NCI-H146 treated with DMSO at 0.1 percent for 48 hours (cell line): ENCODE results near the gene TRAF1.

ENCODE experiments used
- DNase-seq: peaks from one replicate; lab custom pipeline; 2025; ENCODE audit not compliant: unreplicated experiment; lab: John Stamatoyannopoulos, UW

TRAF1 gene

GRCh38 chr9:120924698-120925534 is 1.7 kb downstream of the TRAF1 start:
- no peak for DNase-seq

- DNase-seq, result no peak
These were observed 2.8 kb downstream of the TRAF1 start for GRCh38 chr9:120923620-120924328.

GRCh38 chr9:120922404-120923195 is 4.0 kb downstream of the TRAF1 start:
- DNase-seq, result no peak

GRCh38 chr9:120921661-120922181 is 4.9 kb downstream of the TRAF1 start:
- DNase-seq, result no peak

GRCh38 chr9:120920806-120921178 is 5.8 kb downstream of the TRAF1 start:
- DNase-seq, result no peak

DNA sequence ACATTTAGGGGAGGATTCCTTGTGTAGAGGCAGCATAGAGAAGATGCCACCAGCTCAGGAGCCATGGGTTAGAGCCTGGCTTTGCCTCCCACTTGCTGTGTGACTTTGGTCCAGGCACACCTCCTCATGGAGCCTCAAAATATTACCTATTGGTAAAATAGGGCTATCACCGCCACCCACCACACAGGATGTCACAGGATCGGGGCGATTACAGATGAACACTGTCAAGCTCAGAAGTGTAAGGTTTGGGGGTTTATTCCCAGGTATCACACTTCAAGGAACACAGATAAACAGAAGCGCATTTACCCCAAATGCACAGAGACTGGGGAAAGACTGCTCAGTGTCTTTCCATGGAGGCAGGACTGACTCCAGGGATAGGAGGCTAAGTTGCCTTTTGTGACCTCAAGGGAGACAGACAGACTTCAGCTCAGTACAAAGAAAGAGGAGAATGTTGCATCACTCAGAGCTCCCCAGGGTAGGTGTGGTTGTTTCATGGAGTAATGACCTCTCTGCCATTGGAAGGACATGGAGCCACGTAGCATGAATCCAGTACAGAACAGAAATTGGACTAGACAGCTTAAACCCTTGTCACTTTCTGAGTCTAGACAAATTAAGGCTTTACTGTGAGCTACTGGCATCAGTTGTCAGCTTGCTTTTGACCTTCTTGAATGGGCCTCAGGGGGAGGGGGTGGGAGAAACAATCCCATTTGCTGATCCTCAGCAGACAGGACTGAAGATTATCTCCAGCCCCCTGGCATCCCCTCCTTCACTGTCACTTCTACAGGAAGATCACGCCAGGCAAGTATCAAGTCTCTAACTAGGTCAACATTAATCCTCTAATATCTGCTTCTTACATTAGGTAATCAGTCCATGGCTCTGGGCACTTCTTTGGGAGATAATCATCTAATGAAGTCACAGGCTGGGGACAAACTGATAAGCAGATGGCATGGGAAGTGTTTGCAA is 6.5 kb downstream of the TRAF1 start:
- DNase-seq, result no peak

DNA sequence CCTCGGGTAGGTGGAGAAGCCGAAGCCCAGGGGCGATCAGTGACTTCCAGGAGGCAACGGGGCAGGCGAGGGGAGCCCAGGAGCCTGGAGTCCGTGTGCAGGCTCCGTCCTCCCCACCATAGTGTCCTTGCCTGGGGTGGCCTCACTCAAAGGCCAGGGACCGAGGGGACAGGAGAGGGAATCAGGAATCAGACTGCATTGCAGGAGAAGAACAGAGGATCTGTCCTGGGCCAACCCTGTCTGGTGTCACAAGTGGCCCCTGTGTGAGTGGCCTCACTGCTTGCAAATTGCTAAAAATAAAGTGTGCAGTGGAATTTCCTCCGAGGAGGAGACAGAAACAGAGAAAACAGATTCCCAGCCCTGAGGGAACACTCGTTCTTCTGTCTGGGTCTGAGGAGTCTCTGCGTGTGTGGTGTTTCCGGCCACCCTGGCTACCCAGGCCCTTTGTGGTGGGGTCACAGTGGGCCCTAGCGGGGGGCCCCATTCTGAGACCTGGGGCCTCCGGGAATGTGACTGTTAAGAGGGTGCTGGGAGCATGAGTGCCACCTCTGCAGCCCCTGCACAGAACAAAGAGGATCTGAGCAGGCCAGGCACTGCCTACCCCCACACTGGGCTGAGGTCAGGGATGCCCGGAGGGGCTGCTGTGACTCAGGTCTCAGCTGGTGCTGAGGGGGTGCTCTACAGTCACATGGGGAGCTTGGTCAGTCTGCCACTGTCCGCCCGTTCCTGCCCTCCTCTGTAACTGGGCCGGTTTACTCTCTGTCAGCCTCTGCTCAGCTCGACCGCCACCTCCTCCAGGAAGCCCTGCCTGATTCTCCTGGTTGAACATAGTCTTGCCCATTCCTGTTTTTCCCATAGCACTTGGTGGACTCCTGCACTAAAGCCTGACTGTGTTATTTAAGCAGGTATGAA is 7.4 kb downstream of the TRAF1 start:
- DNase-seq, result no peak

GRCh38 chr9:120917929-120918762 is 8.4 kb downstream of the TRAF1 start:
- no peak for DNase-seq

GRCh38 chr9:120916991-120917880 is 9.4 kb downstream of the TRAF1 start:
- no peak for DNase-seq

DNA sequence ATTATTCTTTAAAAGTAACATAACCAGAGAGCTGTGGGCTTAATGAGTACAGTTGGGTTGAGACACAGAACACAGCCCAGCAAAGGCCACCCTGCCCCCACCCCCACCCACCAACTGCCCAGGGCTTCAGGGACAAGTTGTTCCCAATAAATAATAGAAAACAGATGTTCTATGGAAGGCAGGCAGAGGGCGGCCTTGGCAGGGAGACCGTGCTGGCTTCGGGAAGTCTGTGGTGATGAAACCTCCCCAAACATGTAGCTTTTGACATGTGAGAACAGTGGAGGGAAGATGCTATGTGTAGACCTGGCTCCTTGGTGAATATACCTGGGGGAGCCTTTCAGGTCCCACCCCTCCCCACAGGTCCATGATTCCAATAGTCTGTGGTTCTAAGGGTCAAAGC is 10.0 kb downstream of the TRAF1 start:
- no peak for DNase-seq

DNA sequence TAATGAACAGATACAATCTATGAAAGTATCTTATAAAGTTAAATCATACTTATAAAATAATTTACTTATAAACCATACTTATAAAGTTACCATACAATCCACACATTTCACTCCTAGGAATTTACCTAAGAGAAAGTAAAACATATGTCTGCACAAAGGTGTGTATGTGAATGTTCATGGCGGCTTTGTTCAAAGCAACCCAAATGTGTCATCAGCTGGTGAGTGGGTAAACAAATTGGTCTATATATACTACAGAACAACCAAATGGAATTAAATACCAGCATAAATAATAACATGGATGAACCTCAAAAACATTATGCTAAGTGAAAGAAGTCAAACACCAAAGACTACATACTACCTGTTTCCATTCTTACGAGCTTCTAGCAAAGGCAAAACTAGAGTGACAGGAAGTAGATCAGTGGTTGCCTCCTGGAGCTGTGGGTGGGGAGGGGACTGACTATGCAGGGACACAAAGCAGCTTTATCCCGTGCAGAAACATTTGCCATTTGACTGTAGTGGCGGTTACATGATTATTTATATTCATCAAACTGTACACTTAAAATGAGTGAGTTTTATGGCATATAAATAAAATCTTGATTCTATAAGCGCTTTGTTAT is 10.6 kb downstream of the TRAF1 start:
- no peak for DNase-seq

- no peak for DNase-seq
These were observed 11.6 kb downstream of the TRAF1 start for GRCh38 chr9:120914953-120915352.

DNA sequence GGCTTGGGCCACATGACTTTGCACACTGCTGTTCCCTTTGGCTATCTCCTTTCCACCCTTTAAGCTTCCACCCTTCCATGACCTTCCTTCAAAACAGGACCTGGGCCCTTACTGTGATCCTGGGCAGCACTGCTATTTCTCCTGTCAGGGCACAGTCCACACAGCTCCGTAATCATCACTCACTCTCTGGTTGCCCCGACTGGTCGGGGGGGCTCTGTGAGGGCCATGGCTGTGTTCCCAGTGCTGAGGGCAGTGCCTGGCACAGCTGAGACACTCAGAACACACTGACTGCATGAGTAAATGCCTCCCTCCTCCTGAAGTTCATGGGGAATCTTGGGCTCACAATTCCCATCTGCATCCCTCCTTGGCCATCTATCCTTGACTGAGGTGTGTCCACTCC is 12.2 kb downstream of the TRAF1 start:
- no peak for DNase-seq

DNA sequence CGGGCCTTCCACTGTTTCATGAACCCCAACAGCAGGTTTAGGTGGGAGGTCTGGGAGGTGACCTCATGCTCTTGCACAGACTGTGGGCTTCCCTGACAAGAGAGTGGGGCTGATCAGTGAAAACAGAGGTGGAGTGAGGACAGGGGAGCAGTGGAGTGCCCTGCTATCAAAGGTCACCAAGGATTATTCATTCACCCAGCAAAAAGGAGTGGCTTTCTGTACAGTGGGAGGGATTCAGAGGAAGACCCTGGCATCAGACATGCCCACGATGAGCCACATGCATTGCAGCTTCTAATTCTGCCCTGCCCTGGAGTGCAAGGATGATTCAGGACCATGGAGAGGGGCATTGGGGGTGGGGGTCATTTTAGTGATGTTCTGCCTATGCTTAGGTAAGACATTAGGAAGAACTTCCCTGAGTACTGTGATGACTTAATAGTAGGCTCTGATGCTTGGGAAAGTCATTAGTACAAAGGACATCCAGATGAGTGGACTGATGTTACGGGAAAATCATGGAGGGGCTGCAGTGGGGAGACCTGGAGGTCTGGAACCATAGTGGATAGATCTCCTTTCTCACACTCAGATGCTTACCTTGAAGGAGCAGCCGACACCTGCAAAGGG is 12.8 kb downstream of the TRAF1 start:
- DNase-seq, result no peak

- no peak for DNase-seq
These were observed 13.5 kb downstream of the TRAF1 start for GRCh38 chr9:120912958-120913646.

- no peak for DNase-seq
These were observed 15.2 kb downstream of the TRAF1 start for GRCh38 chr9:120911295-120911837.
